ENCODE results near the gene SIRPD.
"Not testable (repeated sequence)": the region's sequence is repeated elsewhere in the genome, so short reads cannot be mapped to it uniquely, and the experiment has no call there.

The SIRPD gene

GRCh38 chr20:1557605-1558004, at the start of gene SIRPD:
Gene SIRPD (minus strand): TSS chr20:1557705. CDS start chr20:1557653, 52 bp downstream.
- no peak for DNase-seq

- DNase-seq = no peak
Observed at GRCh38 chr20:1600736-1601135, 43.2 kb upstream of the SIRPD start.

GRCh38 chr20:1595333-1595732, 37.8 kb upstream of the SIRPD start:
- DNase-seq = no peak

- no peak for DNase-seq
Observed at GRCh38 chr20:1588533-1589460, 31.3 kb upstream of the SIRPD start.

- DNase-seq = no peak
Observed at GRCh38 chr20:1587781-1588532, 30.5 kb upstream of the SIRPD start.

GRCh38 chr20:1579488-1579887, 22.0 kb upstream of the SIRPD start:
- no peak for DNase-seq

GRCh38 chr20:1577906-1578305, 20.4 kb upstream of the SIRPD start:
- DNase-seq = no peak

- not testable (repeated sequence) for DNase-seq
Observed at GRCh38 chr20:1577313-1577712, 19.8 kb upstream of the SIRPD start.

- DNase-seq = no peak
Observed at GRCh38 chr20:1576641-1577040, 19.1 kb upstream of the SIRPD start.

- DNase-seq = not testable (repeated sequence)
Observed at GRCh38 chr20:1576003-1576402, 18.5 kb upstream of the SIRPD start.

- DNase-seq = not testable (repeated sequence)
Observed at GRCh38 chr20:1571583-1571982, 14.1 kb upstream of the SIRPD start.

- peak; percentile 59 for DNase-seq
Observed at GRCh38 chr20:1569415-1569881, 11.9 kb upstream of the SIRPD start.

GRCh38 chr20:1568163-1568490, 10.6 kb upstream of the SIRPD start:
- DNase-seq = no peak

GRCh38 chr20:1567392-1568162, 10.1 kb upstream of the SIRPD start:
- no peak for DNase-seq

- no peak for DNase-seq
Observed at GRCh38 chr20:1566701-1567100, 9.2 kb upstream of the SIRPD start.

- DNase-seq = no peak
Observed at GRCh38 chr20:1565461-1565860, 8.0 kb upstream of the SIRPD start.

- no peak for DNase-seq
Observed at GRCh38 chr20:1563598-1563997, 6.1 kb upstream of the SIRPD start.

- no peak for DNase-seq
Observed at GRCh38 chr20:1562622-1563021, 5.1 kb upstream of the SIRPD start.

GRCh38 chr20:1561350-1561749, 3.8 kb upstream of the SIRPD start:
- no peak for DNase-seq

GRCh38 chr20:1555952-1556351, 1.6 kb downstream of the SIRPD start:
- no peak for DNase-seq

GRCh38 chr20:1539816-1540419, 17.6 kb downstream of the SIRPD start:
- no peak for DNase-seq

- DNase-seq = no peak
Observed at GRCh38 chr20:1538655-1539054, 18.9 kb downstream of the SIRPD start.

- peak; percentile 70 for DNase-seq
Observed at GRCh38 chr20:1537731-1538058, 19.8 kb downstream of the SIRPD start.

All from CD4-positive, alpha-beta T cell treated with Interleukin-15 for 1 hour (primary cell).